ENCODE results near the gene TCOF1.
"Not testable (repeated sequence)": the region's sequence is repeated elsewhere in the genome, so short reads cannot be mapped to it uniquely, and the experiment has no call there.

Gene TCOF1

GRCh38 chr5:150422758-150423157 is 65.3 kb downstream of the TCOF1 start:
- no peak for DNase-seq (ENCODE audit: low read depth, low spot score)

DNA sequence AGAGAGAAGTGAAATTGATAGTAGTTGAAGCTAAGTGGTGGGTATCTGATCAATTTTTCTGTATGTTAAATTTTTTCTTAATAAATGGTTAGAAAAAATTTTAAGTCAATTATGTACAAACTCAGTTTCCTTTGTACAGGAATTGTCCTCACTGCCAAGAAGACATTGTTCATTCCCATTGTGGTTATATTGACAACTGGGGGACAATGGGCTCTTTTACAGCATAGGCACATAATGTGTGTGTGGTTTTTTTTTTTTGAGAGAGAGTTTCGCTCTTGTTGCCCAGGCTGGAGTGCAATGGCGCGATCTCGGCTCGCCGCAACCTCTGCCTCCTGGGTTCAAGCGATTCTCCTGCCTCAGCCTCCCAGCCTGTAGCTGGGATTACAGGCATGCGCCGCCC is 68.7 kb downstream of the TCOF1 start:
- not testable (repeated sequence) for DNase-seq (ENCODE audit: low read depth, low spot score)

GRCh38 chr5:150428106-150428876 is 70.8 kb downstream of the TCOF1 start:
- DNase-seq (ENCODE audit: low read depth, low spot score): no peak

GRCh38 chr5:150428978-150429377 is 71.5 kb downstream of the TCOF1 start:
- DNase-seq (ENCODE audit: low read depth, low spot score): no peak

- no peak for DNase-seq (ENCODE audit: low read depth, low spot score)
Measured at GRCh38 chr5:150429410-150429873, 71.9 kb downstream of the TCOF1 start.

DNA sequence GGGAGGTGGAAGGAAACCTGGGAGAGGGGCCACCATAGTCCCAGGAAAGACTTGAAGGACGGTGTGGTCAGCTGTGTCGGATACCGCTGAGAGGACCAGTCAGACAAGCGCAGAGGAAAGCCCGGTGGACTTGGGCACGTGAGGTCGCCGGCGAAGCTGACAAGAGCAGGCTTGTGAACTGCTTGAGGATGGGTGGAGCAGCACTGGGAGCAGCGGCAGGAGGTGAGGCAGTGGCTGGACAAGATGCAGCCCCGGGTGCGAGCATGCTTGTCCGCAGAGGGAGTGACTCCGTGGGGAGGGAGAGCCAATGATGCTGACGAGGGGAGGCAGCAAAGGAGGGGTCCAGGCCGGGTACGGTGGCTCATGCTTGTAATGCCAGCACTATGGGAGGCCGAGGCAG is 73.6 kb downstream of the TCOF1 start:
- DNase-seq (ENCODE audit: low read depth, low spot score): no peak

GRCh38 chr5:150431574-150431973 is 74.1 kb downstream of the TCOF1 start:
- no peak for DNase-seq (ENCODE audit: low read depth, low spot score)

DNA sequence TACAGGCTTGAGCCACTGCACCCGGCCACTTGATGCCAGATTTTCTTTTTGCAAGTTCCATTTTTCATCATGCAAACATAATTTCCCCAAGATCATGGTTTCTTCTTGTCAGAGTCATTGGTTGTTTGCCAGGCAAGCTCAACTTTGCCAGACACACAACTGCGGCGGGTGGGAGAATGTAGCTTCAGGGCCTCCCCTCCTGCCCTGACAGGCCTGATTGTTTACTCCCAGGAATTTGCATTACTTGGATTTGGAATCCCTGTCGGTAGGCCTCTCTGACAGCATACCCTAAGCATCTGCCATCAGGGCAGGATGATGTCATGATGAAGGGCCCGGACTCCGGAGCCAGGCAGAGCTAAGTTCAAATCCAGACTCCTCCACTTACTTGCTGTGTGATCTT is 77.0 kb downstream of the TCOF1 start:
- DNase-seq (ENCODE audit: low read depth, low spot score): peak; percentile 86

- DNase-seq (ENCODE audit: low read depth, low spot score): peak; percentile 94
Measured at GRCh38 chr5:150436141-150436680, 78.7 kb downstream of the TCOF1 start.

- DNase-seq (ENCODE audit: low read depth, low spot score): peak; percentile 41
Measured at GRCh38 chr5:150438873-150439546, 81.5 kb downstream of the TCOF1 start.

DNA sequence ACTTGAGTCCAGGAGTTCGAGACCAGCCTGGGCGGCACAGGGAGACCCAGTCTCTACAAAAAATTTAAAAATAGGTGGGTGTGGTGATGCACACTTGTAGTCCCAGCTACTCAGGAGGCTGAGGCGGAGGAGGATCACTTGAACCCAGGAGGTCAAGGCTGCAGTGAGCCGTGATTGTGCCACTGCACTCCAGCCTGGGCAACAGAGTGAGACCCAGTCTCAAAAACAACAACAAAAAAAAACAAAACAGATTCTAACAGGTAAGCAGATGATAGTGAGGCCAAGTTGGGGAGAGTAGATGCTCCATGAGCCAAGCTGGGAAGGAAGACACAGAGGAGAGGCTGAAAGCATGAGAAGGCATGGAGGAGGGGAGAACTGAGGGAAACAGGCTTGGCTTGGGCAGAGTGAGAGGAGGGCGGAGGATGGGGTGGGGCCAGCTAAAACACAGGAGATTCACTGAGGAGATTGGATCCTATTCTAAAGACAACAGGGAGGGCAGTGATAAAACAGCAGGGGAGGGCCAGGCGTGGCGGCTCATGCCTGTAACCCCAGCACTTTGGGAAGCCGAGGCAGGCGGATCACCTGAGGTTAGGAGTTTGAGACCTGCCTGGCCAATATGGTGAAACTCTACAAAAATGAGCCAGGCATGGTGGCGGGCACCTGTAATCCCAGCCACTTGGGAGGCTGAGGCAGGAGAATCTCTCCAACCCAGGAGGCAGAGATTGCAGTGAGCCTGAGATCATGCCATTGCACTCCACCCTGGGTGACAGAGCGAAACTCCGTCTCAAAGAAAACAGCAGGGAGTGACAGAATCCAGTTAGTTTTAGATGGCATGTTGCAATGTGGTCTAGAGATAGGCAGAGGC is 83.7 kb downstream of the TCOF1 start:
- DNase-seq (ENCODE audit: low read depth, low spot score): no peak

DNA sequence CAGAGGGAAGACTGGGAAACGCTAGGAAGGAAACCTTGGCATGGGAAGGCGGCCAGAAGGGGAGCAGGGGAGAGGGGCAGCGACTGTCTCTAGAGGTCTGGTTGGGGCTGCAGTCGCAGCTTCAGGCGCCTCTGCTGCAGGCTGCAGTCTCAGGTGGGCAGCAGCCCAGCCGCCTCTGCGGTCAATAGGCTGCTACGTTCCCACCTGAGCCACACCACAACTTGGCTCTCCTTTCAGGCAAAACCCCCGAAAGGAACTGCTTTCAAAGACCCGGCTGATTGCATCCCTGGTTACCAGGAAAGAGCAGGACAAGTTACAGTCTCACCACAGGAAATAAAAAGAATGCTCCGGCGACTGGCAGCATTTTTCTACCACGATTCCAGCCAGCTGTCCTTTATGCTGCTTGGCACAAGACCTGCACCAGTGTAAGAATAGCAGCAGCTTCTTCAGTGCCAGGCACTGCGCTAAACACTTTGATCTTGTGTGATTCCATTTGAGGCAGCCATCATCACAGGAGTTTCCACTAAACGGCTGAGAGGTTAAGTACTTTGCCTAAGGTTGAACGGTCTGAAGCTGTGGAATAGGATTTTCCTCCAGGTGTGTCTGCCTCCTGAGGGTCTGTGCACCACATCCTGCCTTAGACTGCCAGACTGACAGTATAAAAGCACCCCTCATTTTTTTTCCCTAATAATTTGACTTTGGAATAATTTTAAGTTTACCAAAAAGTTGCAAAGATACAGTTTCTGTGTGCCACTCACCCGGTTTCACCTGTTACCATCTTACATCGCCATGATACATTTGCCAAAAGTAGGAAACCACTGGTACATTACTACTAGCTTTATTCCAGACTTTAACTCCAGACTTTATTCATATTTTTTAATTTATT is 84.6 kb downstream of the TCOF1 start:
- peak; percentile 43 for DNase-seq (ENCODE audit: low read depth, low spot score)

GRCh38 chr5:150442699-150443080 is 85.2 kb downstream of the TCOF1 start:
- DNase-seq (ENCODE audit: low read depth, low spot score): no peak

DNA sequence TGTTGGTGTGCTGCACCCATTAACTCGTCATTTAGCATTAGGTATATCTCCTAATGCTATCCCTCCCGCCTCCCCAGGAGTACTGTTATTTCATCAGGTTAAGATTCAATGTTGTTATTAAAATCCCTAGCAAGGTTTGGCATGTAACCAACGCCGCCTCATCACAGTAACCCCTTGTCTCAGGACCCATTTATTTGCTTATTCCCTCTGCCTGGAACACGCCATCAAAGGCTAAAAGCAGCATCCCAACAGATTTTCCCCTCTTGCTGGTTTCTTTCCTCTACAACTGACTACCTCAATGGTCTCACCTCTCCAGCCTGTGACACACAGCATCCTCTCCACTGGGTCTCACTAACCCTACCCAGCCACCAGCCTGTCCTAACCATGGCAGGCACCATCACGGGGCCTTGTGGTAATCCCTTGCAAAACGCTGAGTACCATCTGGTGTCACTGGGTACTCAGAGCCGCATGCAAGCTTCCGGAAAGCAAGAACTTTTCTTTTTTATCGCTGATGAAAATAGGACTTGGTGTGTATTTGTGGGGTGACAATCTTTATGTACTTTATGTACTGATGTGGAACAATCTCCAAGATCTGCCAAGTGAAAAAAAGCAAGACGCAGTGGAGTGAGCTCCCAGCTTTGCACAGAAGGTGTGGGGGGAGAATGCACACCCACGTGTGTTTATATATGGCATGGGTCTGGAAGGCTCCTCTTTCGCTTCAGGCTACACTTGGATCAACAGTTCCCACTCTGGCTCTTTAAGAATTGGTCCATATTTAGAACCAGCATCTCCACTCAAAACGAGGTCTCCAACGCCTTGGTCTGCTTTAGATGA is 86.0 kb downstream of the TCOF1 start:
- DNase-seq (ENCODE audit: low read depth, low spot score): no peak

DNA sequence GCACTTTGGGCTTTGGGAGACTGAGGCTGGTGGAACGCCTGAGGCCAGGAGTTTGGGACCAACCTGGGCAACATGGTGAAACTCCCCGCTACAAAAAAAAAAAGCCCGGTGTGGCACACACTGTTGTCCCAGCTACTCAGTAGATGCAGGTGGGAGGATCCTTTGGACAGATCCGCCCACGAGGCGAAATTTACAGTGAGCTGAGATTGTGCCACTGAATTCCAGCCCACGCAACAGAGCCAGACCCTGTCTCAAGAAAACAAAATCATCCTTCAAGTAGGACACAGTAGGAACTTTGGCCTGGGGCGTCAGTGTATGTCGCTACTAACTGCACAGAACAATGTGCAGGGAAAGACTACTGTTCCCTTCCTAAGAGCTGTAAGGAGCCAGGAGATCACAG is 87.3 kb downstream of the TCOF1 start:
- DNase-seq (ENCODE audit: low read depth, low spot score): no peak

DNA sequence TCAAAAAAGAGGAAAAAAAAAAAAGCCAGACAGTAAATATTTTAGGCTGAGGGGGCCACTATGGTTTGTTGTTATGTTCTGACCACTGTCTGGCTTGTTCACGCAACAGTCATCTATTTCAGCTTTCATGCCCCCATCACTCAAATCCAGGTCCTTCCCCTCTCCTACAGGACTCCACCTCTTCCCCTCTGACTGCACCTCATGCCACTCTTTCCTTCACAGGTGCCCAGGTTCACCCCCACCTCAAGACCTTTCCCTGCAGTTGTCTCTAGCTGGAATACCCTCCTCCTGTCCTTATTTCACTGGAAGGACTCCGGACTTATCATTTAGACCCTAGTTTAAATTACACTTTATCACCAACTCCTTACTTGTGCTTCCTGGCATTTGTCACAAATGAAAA is 88.6 kb downstream of the TCOF1 start:
- no peak for DNase-seq (ENCODE audit: low read depth, low spot score)

GRCh38 chr5:150446583-150446982 is 89.1 kb downstream of the TCOF1 start:
- DNase-seq (ENCODE audit: low read depth, low spot score): no peak

DNA sequence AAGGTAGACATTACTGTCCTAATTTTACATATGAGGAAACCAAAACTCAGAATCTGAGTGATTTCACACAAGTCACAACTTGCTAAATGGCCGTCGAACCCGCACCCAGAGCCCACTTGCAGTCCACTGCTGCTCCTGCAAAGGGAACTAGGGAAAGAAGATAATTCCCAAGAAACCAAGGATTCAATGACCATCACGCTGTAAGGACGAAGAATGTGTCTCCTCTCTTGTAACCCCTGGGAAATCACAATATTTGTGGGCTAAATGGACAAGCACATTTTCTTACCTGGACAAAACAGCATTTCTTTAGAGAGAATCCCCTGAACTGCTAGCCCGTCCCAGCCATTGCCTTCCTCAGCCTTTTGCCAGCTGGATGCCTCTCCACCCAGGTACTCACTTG is 89.7 kb downstream of the TCOF1 start:
- DNase-seq (ENCODE audit: low read depth, low spot score): no peak

DNA sequence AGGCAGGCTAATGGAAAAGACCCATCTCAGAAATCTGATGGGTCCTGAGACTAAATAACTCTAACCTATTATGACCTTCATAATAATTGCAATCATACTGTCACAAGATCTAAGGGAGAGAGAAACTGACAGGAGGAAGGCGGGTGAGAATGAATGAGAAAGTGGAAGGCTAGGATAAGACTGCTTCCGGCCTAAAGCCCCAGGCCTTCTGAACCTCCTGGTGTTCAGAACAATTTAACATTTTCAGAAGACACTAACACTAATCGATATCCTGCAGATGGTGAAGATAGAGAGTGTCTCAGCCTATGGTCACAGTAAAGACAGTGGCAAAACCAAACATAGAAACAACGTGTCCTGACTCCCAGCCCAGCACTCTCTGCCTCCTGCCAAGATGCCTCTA is 90.8 kb downstream of the TCOF1 start:
- no peak for DNase-seq (ENCODE audit: low read depth, low spot score)

DNA sequence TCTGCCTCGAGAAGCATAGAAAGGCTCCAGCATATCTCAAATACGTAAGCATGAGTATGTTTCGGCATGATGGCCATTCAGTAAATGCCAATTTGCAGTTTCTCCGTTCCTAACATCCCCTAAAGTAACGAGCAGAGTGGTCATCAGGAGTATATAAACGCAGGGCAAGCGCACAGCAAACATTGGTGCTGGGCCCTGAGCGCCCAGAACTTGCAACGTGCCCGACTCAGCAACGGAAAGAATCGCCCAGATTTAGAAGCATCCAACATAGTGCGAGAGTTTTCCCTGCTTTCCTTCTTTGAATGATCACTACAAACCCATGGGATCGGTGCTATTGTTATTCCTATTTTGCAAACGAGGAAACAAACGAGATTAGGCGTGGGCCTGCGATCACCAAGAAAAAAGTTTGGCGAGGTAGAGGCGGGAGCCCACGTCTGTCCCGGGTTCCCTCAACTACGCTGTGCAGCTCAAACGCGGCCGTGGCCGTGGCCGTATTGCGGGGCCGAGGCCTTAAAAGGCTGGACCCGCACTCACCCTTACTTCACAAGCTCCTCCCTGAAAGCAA is 91.5 kb downstream of the TCOF1 start:
- peak; percentile 49 for DNase-seq (ENCODE audit: low read depth, low spot score)
